Neutrophil (primary cell): Measurements from ENCODE around the gene GYPC.
A peak's percentile ranks its signal among the peaks of the same experiment; 100 is the strongest.

Source experiments
- H3K27ac ChIP-seq: fragments of 200-600 bp; sonication (generic); 2 replicates; pipeline ENCODE4 v1.5.1; 2016; ENCODE audit warnings: mild to moderate bottlenecking, moderate library complexity
- H3K27me3 ChIP-seq: fragments of 200-600 bp; sonication (generic); 2 replicates; pipeline ENCODE4 v1.6.0; 2016; ENCODE audit warnings: mild to moderate bottlenecking
- H3K36me3 ChIP-seq: fragments of 200-600 bp; sonication (generic); 2 replicates; pipeline ENCODE4 v1.5.1; 2017
- H3K4me1 ChIP-seq, 2 experiments: fragments of 200-600 bp in 1 of 2; sonication (generic) in 1 of 2; 1 replicate in 1 of 2; 2 replicates in 1 of 2; pipeline versions ENCODE4 v1.5.1 to v1.6.1; 2013 to 2016; ENCODE audit warnings: low read depth in 1 of 2, low read length in 1 of 2, mild to moderate bottlenecking in 1 of 2, moderate library complexity in 1 of 2; ENCODE audit not compliant: control insufficient read depth in 1 of 2, insufficient read depth in 1 of 2
- H3K4me3 ChIP-seq, 2 experiments: fragments of 200-600 bp in 1 of 2; sonication (generic) in 1 of 2; 1 replicate in 1 of 2; 2 replicates in 1 of 2; pipeline ENCODE4 v1.5.1; 2013 to 2016; ENCODE audit warnings: low read depth in 1 of 2, low read length in 1 of 2, mild to moderate bottlenecking in 1 of 2, moderate library complexity in 1 of 2
- H3K9me3 ChIP-seq: fragments of 200-600 bp; sonication (generic); 2 replicates; pipeline ENCODE4 v1.5.1; 2016
- TF ChIP-seq, protein P1 (sequence below): fragments of 200-600 bp; sonication (generic); IDR thresholded peaks from 2 replicates; pipeline ENCODE4 v1.5.1; 2016; ENCODE audit warnings: antibody characterized with exemption

Gene GYPC

DNA sequence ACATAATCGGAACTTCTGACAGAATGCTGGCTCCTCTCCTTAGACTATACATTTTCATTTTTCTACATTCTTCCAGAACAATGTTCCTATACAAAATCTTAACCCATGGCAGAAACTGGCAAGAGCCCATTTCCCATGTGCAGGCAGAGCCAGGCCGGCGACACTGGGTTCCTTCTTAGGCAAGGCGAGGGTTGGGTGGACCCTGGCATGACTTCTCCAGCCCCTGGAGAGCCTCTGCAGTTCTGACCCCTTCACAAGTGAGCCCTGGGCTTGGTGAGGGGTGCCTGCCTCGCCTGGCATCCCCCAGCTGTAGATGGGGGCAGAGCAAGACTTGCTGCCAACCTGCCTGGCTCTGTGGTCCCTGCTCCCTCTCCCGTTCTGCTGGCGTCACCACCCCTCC lies 5.0 kb downstream of the GYPC start:
- Histone ChIP-seq H3K36me3 (no peaks in the 10 kb centered on the region), H3K27ac (peak overlapping the region; percentile 92), H3K27me3 (no peaks in the 10 kb centered on the region), H3K4me1 (peaks cover 83 to 90% of the 10 kb centered on the region in 2 experiments), H3K9me3 (no peaks in the 10 kb centered on the region), H3K4me3 (peak overlapping the region in 1 of 2 experiments; percentile 16)
- TF ChIP-seq, protein P1, sequence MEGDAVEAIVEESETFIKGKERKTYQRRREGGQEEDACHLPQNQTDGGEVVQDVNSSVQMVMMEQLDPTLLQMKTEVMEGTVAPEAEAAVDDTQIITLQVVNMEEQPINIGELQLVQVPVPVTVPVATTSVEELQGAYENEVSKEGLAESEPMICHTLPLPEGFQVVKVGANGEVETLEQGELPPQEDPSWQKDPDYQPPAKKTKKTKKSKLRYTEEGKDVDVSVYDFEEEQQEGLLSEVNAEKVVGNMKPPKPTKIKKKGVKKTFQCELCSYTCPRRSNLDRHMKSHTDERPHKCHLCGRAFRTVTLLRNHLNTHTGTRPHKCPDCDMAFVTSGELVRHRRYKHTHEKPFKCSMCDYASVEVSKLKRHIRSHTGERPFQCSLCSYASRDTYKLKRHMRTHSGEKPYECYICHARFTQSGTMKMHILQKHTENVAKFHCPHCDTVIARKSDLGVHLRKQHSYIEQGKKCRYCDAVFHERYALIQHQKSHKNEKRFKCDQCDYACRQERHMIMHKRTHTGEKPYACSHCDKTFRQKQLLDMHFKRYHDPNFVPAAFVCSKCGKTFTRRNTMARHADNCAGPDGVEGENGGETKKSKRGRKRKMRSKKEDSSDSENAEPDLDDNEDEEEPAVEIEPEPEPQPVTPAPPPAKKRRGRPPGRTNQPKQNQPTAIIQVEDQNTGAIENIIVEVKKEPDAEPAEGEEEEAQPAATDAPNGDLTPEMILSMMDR, result no peak

DNA sequence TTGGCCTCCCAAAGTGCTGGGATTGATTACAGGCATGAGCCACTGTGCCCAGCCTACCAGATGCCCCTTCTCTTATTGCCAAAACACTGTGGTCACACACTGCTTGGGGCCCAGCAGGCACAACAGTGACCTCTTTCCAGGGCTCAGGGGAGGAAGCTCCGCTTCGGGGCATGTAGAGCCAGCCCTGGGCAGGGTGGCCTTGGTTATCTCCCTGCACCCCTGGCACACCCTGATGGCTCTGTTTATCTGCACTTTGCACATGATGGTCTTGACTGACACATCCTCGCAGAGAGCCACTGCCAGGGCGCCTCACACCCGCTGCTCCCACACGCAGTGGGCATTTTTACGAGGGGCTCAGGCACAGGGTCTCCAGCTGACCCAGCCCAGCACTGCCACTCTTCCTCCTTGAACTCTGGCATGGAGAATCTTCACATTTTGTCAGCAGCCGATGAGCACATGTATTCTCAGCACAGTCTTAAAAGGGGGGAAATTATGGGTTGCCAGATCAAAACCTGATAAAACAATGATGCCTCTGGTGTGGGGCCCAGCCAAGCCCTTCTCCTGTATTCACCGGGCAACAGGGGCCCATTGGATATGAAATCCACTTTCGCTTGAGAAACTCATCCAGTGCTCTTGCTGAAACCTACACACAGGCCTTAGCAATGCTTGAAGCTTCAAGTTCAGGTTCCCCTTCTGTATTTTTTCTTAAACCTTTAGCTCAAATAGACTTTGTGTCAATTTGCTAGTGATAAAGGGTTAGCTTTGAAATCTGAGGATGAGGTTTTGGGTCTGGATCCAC lies 5.9 kb downstream of the GYPC start:
- Histone ChIP-seq H3K27me3 (no peaks in the 10 kb centered on the region), H3K4me1 (peaks cover 77 to 85% of the 10 kb centered on the region in 2 experiments), H3K9me3 (no peaks in the 10 kb centered on the region), H3K27ac (peak overlapping the region; percentile 92), H3K36me3 (no peaks in the 10 kb centered on the region), H3K4me3 (peak overlapping the region in 1 of 2 experiments; percentile 16)
- TF ChIP-seq, protein P1, result no peak

DNA sequence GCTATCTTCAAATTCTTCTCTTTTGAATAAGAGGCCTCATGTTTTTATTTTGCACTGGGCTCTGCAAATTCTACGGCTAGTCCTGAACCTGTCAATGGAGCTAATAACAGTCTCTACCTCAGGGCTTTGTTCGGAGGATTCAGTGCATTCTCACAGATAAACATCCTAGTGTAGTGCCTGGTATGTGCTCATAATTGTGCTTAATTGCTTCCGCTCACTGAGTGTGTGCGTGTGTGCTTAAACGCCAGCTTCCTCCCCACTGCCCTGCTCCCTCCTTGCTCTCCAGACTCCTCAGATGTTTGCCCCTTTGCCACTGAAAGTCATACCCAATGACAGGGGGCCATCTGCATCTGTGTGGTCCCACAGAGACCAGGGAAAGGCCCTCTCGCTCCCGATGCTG lies 6.7 kb downstream of the GYPC start:
- Histone ChIP-seq H3K4me1 (peaks cover 70 to 78% of the 10 kb centered on the region in 2 experiments), H3K9me3 (no peaks in the 10 kb centered on the region), H3K27ac (peak overlapping the region; percentile 92), H3K36me3 (no peaks in the 10 kb centered on the region), H3K27me3 (no peaks in the 10 kb centered on the region), H3K4me3 (peak overlapping the region in 1 of 2 experiments; percentile 9)
- TF ChIP-seq, protein P1, result no peak

DNA sequence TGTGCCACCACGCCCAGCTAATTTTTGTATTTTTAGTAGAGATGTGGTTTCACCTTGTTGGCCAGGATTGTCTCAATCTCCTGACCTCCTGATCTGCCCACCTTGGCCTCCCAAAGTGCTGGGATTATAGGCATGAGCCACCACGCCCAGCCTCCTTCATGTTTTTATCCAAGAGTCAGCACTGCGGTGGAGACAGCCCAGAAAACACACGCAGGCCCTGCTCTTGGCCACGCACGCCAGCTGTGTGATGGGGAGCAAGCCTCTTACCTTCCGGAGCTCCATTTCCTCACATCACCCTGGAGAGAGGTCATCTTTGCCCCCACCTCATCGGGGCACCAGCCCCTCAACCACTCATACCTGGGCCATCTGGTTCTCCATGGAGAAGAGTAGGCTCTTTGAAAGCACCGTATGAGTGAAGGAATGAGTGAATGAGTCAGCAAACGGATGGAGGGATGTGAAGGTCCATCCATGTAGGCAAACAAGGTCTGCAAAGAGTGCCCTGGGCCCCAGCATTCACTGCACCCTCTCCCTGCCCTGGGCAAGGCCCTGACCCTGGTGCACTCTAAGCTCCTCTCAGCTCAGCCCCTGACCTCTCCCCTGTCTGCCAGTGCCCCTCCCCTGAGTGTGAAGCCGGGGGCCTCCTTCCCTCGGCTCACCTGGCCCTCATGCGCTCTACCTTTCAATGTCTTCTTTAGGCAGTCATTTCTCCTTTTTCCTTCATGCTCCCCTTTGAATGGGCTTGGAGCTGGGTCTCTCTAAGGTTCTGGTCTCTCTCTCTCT lies 7.4 kb downstream of the GYPC start:
- H3K36me3 ChIP-seq, result no peaks in the 10 kb centered on the region
- H3K27ac ChIP-seq, result peak overlapping the region; percentile 92
- TF ChIP-seq, protein P1, result no peak
- H3K4me3 ChIP-seq, result peak overlapping the region in 1 of 2 experiments; percentile 9
- H3K27me3 ChIP-seq, result no peaks in the 10 kb centered on the region
- no peaks in the 10 kb centered on the region for H3K9me3 ChIP-seq
- peaks cover 62 to 71% of the 10 kb centered on the region in 2 experiments for H3K4me1 ChIP-seq

DNA sequence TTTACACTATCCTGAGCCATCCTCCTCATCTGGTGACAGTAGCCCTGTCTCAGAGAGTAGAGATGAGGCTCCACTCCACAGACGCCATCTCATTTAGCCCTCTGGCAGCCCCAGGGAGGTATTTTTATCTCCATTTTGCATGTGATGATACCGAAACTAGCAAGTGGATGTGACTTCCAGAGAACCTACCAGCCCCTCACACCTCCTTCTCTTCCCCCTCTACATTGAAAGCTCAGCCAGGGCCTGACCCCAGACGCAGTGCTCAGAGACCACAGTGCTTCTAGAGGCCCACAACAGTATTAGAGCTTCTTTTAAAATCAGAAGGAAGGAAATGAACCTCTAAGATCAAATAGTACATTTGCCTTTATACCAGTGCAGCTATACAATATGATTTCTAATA lies 8.3 kb downstream of the GYPC start:
- Histone ChIP-seq H3K36me3 (no peaks in the 10 kb centered on the region), H3K9me3 (no peaks in the 10 kb centered on the region), H3K27me3 (no peaks in the 10 kb centered on the region), H3K4me3 (no peak overlapping the region), H3K4me1 (peaks cover 54 to 62% of the 10 kb centered on the region in 2 experiments), H3K27ac (peak overlapping the region; percentile 47)
- TF ChIP-seq, protein P1, result no peak
